GM18502 (cell line): ENCODE data around the gene LRRC45.

Experiments
- ATAC-seq: cut with Tn5 transposase; IDR thresholded peaks from one replicate; pipeline ENCODE4 v1.9.1; 2021; ENCODE audit warnings: mild to moderate bottlenecking; ENCODE audit not compliant: unreplicated experiment, poor library complexity

The LRRC45 gene

GRCh38 chr17:82078433-82078832 is 55.3 kb downstream of the LRRC45 start:
- no peak for ATAC-seq

DNA sequence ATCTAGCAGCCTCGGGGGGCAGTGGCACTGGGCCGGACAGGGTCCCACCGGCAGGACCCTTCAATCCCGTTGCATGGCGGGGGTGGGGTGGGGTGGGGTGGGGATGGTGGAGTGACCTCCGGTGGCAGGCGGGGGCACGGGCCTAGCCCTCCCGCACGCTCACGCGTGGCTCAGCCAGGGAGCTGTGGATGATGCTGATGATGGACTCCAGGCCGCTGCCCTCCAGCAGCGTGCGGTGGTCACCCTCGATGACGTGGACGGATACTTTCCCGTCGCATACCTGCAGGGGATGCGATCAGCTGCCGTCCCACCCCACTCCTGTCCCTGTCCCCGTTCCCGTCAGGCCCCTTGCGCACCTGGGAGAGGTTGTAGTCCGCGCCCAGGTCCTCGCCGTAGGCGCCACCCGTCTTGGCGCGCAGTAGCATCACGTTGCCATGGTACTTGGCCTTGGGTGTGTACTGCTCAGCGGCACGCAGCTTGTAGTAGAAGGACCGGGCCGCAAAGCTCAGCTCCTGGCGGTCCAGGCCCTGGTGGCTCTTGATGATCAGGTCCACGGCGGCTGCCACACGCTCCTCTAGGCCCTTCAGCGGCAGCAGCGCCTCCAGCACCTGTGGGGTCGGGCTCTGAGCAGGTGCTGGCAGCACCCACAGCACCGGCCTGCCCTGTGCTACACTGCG is 56.0 kb downstream of the LRRC45 start:
- ATAC-seq, result no peak

DNA sequence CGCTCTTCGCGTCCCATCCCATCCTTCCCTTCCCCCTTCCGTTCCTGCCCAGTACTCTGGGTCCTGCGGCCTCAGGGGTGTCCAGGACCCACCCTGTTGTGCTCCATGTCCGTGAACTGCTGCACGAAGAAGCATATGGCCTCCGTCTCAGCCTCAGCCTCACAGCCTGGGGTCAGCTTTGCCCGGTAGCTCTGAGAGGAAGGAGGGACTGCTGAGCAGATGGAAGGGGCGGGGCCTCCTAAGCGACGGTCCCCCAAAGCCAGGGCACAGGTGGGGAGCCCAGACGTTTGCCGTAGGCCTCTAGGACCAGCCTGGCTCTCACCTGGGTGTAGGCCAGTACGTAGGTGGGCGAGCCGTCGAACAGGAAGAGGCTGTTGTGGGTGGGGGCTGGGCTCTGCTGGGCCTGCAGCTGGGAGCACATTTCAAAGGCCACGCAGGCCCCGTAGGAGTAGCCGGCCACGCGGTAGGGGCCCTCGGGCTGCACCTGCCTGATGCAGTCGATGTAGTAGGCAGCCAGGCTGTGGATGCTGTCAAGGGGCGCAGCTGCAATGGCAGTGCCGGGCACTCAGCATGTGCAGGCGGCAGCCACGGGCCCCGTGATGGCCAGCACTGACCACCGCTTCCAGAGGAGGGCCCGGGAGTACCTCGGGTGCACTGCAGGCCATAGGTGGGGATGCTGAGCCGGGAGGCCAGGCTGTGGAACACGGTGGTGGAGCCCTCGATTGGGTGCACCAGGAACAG is 57.1 kb downstream of the LRRC45 start:
- ATAC-seq, result no peak
